GM18867 (cell line): ENCODE results near the gene CHCHD5.

Experiments
- ATAC-seq: cut with Tn5 transposase; IDR thresholded peaks from one replicate; pipeline ENCODE4 v1.9.1; 2021; ENCODE audit warnings: mild to moderate bottlenecking, moderate library complexity; ENCODE audit not compliant: unreplicated experiment

CHCHD5 gene

DNA sequence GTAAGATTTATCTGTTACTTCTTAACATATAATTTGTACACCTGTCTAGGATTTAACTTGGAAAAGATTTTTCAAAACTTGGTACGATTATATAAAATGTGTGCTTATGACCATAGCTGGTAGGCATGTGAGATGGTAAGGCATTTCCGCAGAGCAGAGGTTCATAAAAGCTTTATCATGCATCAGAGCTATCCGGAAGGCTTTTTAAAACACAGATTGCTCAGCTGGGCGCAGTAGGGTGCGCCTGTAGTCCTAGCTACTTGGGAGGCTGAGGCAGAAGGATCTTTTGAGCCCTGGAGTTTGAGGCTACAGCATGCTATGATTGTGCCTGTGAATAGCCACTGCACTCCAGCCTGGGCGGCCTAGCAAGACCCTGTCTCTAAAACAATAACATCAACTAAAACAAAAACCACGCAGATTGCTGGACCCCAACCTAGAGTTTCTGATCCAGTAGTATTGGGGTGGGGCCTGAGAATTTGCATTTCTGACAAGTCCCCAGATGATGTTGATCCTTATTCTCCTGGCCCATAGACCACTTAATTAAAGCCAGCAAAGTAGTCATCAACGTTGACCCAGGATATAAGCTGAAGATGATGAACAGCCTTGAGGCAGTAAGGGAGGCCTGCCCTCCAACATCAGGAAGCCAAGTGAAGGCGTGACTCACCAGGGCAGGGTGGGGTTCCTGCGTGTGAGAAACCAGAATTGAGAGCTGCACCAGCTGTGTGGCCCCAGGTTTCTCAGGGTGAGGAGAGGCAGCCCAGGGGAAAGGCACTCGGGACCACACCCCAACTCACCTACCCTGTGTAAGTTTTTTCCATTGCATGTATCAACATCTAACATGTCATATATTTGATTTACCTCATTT lies 39.7 kb downstream of the CHCHD5 start:
- peak; percentile 78 for ATAC-seq

- ATAC-seq = no peak
These were observed 41.2 kb downstream of the CHCHD5 start for GRCh38 chr2:112625474-112626114.

- peak; percentile 64 for ATAC-seq
These were observed 42.2 kb downstream of the CHCHD5 start for GRCh38 chr2:112626604-112627059.

GRCh38 chr2:112627060-112628040 lies 42.9 kb downstream of the CHCHD5 start:
- no peak for ATAC-seq

DNA sequence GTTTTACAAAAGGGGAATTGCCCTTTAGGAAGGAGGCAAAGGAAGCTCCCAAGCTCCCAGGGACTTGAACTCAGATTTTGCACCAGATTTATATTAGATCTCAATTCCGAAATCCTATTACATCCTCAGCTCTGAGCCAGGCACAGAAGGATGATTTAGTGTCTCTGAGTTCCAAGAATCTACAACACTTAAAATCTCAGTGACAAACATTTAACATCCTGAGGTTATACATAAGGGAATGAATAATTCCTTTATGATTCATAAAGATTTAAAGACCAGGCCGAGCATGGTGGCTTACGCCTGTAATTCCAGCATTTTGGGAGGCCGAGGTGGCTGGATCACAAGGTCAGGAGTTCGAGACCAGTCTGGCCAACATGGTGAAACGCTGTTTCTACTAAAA lies 44.8 kb downstream of the CHCHD5 start:
- ATAC-seq = no peak

DNA sequence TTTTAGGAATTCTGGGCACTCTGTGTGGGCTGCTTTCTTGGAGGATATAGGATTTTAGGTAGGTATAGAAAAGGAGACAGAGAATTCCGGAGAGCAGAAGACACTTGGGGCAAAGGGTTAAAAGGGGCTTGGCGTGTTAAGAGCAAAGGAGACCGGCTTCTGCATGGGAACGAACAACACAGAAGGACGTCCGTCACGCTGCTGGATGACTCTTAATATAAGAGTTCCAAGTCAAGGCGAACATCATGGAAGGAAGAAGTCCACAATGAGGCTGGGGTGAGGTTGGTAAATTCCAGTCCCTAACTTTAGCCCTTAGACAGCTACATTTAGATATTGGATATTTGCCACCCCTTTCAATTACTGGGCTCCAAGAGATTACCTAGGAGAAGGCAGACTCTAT lies 45.4 kb downstream of the CHCHD5 start:
- no peak for ATAC-seq

- ATAC-seq = no peak
These were observed 45.9 kb downstream of the CHCHD5 start for GRCh38 chr2:112630268-112630667.

DNA sequence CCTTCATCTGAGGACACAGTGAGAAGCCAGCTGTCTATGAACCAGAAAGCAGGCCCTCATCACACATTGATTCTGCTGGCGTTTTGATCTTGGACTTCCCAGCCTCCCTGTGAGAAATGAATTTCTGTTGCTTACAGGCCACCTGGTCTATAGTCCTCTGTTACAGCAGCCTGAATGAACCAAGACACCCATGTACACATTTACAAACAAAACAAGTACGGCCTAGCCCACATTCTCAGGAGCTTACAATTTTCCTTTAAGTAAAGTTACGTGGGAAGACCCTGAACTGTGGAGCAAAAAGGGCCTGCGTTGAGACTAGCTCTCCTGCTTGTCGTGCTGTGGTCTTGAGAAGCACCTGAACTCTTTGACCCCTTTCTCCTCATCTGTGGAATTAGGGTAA lies 49.3 kb downstream of the CHCHD5 start:
- no peak for ATAC-seq

DNA sequence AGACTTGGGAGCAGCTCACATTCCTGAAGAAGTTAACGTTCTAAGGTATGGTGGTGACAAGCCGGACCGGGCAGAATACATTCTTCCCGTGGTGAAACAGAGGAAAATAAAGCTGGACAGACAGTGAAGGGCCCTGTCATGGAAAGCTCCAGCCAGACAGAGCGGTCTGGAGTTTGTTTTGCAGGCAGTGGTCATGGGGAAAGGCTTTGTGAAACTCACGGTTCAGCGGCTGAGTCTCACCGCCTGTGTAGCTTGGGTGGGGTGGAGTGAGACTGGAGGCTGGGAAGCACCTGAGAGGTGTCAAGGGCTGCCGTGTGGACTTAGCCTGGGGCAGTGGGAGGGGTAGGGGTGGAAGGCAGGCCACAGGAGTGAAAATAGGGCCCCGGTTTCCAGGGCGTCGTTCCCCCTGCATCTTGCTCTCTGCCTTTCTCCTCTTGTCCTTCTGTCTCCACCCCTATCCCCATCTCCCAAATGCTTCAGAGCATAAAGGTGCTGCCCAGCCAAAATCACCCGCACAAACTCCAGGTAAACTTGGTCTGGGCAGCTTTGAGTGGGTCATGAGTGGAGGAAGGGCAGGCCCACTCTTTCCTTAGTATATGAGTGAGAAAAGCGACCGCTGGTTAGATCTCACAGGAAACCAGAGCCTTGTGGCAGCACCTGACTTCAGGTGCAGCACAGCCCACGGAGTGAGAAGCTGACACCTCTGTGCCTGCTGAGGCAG lies 49.9 kb downstream of the CHCHD5 start:
- ATAC-seq = no peak

GRCh38 chr2:112634874-112635157 lies 50.4 kb downstream of the CHCHD5 start:
- no peak for ATAC-seq

- ATAC-seq = peak; percentile 88
These were observed 52.3 kb downstream of the CHCHD5 start for GRCh38 chr2:112636605-112637288.

DNA sequence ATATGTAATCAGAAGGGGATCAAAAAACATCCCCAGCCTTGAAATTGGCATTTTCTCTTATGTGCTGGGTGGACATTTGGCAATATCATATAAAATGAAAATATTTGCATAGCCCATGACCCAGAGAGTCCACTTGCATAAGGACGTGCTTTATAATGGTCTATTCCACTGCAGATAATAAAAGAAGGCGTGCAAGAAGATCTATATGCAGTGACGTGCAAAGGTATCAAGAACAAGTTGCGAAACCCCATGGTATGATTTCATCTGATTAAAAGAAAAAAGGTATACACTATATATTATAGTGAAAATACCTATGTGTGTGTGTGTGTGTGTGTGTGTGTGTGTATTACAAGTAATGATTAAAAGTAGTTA lies 52.9 kb downstream of the CHCHD5 start:
- no peak for ATAC-seq
